GM18909 (cell line): ENCODE measurements around the gene ANGPTL8.

ENCODE experiments used
- ATAC-seq: cut with Tn5 transposase; IDR thresholded peaks from one replicate; pipeline ENCODE4 v1.9.1; 2021; ENCODE audit warnings: mild to moderate bottlenecking; ENCODE audit not compliant: unreplicated experiment, poor library complexity

The ANGPTL8 gene

DNA sequence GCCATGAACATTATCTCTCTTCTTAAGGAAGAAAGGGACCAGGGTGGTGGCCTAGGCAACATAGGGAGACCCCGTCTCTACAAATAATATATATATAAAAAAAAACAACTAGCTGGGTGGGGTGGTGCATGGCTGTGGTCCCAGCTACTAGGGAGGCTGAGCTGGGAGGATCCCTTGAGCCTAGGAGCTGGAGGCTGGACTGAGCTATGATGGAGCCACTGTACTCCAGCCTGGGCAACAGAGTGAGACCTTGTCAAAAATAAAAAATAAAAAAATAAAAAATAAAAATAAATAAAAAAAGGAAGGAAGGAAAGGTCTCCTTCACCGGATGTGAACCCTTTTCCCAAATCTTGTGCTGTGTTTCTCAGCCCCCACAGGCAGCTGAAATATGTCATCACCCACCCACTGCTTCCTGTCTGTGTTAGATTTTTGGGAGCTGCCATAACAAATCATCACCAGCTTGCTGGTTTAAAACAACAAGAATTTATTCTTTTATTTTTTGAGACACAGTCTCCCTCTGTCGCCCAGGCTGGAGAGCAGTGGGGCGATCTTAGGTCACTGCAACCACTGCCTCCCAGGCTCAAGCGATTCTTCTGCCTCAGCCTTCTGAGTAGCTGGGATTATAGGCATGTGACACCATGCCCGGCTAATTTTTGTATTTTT, 47.0 kb downstream of the ANGPTL8 start:
- ATAC-seq: no peak

DNA sequence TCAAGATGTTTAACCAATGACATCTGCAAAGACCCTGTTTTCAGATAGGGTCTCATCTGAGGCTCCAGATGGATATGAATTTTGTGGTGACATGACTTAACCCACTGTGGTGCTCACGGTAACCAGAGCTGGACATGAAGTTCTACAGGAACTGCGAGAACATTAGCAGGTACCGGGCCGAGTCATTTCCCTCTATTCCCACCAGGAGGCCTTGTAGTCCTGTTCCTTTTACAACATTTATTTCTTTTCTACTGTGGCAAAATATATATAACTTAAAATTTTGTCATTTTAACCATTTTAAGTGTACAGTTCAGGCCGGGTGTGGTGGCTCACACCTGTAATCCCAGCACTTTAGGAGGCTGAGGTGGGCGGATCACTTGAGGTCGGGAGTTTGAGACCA, 48.9 kb downstream of the ANGPTL8 start:
- ATAC-seq: no peak

DNA sequence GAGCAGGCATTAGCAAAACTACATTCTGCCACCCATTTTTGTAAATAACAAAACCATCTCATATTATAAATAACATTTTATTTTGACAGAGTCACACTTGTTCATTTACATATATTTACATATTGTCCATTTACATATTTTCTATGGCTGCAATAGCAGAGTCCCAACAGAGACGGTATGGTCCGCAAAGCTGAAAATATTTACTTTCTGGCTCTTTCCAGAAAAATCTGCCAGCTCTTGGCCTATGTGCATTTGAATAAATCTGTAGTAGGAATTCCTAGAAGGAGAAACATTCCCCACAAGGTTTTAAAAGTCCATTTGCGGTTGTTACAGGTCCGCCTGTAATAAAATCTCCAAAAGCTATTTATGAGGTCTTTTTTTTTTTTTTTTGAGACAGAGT, 50.8 kb downstream of the ANGPTL8 start:
- ATAC-seq: no peak

DNA sequence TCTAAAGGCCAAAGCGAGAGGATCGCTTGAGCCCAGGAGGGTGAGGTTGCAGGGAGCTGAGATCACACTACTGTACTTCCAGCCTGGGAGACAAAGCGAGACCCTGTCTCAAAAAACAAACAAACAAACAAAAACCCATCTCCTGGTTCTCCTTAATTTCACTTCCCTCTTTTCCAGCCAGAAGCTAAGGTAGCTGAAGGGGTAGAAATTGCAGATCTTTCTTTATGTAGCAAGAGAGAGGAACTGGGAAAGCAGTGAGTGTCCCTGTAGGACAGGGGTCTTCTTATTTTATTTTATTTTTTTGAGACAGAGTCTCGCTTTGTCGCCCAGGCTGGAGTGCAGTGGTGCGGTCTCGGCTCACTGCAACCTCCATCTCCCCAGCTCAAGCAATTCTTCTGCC, 52.0 kb downstream of the ANGPTL8 start:
- no peak for ATAC-seq
